ENCODE data around the gene SH3RF2.
"Not testable (repeated sequence)": the region's sequence is repeated elsewhere in the genome, so short reads cannot be mapped to it uniquely, and the experiment has no call there.

The SH3RF2 gene

DNA sequence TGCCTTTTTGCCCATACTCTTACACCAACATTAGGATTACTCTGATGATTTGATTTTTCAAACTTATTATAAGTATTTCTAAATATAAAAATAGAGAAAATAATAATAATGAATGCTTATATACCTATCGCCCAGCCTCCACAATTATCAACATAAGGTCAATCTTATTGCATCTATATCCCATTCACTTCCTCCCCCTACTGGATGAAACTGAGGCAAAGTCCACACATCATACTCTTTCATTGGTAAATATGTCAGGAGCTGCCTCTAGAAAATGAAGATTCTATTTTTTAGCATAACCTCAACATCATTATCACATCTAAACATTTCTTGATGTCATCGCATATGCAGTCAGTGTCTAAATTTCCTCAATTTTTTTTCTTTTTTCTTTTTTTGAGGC, 44.3 kb downstream of the SH3RF2 start:
- DNase-seq, result no peak

DNA sequence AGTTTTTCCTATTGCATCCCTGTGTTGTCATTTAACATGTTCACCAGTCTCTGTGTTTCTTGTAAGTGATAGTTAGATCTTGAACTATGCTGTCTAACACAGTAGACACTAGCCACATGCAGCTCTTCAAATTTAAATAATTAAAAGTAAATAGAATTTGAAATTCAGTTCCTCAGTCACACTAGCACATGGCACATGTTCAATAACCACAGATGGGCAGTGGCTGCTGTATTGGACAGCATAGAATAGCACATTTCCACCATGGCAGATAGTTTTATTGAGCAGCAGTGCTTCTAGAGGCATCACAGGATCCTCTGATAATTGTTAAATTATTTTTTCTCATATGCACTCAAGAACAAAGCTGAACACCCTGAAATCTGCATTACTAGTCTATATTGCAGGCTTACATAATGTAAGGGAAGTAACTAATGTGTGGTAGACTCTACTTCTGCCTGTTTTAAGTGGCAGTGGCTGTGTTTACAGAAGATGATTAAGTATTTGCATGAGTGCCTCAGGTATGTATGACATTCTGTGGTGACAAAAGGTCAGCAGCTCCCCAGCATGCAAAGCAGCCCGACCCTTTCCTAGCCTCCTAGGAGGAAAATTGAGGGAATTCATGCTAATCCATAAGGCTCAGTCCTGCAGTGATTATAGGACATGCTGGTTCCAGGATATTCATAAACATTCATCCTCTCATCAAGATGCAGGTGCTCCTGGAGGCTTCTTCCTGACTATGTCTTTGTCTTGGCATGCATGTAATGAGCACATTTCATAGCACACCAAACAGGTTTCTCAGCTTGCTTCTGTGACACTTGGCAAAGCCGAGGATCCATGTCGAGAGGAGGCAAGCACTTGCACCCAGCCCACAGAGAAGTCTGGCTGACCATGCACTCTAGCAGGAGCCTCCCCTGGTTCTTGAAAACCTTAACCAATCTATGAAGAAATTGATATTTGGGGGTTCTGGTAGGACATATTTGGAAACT, 45.5 kb downstream of the SH3RF2 start:
- DNase-seq, result no peak

DNA sequence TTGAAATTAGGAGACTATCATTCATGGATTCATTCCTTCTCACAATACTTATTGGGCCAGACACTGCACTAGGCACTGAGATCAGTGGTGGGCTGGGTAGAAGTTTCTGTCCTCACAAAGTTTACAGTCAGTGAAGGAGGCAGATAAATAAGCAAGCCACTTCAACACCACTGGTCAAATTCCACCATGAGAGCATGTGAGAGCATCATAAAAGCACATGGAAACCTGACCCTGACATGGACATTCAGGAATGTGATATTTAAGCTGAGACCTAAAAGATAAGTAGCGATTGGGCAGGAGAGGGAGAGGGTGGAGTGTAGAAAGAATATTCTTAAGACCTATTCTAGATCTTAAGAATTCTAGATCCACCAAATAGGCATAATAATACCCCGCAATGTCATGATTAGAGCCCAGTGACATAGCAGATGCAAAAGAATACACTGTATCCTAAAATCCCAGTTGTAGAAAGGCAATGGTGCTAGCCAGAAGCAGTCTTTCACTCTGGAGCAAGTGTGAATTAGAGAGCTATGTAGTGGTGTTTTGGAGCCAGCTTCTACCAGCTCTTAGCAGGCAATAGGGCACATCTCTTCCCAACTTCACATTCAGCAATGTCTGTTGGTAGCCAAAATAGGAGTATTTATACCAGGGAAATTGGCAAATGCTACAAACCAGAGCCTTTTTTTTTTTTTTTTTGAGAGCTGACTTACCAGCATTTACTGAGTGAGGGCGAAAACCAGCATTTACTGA, 46.4 kb downstream of the SH3RF2 start:
- DNase-seq, result no peak

DNA sequence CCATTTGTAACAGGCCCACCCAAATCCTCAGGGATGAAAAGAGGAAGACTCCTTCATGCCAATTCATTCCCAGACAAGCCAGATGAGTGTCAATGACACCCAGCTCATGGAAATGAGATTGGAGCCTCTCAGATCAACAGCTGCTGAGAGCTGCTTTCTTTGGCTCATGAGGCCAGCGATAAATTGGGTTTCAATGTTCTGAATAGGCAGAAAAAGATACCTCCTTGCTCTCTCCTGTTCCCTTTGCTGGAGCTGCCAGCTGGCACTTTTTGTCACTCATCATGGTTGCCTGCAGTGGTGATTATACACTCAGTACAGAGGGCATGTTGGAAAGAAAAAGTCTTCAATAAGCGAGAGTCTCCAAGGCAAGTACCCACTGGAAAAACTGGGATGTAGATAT, 47.1 kb downstream of the SH3RF2 start:
- no peak for DNase-seq

DNA sequence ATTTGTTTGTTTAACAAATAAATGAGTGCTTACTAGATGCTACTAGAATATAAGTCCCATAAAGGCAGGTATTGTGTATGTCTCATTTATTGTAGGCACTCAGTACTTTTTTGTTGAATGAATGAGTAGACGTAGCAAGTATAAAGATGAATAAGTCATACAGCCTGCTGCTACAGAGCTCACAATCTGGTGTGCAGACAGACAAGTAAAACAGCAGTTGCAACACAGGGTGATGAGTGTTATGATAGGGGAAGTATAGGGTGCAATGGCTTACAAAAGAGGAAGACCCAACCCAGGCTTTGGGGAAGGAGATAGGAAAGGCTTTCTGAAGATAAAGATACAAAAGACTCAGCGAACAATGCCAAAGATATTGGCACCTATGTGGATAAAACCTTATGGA, 47.7 kb downstream of the SH3RF2 start:
- peak; percentile 11 for DNase-seq

DNA sequence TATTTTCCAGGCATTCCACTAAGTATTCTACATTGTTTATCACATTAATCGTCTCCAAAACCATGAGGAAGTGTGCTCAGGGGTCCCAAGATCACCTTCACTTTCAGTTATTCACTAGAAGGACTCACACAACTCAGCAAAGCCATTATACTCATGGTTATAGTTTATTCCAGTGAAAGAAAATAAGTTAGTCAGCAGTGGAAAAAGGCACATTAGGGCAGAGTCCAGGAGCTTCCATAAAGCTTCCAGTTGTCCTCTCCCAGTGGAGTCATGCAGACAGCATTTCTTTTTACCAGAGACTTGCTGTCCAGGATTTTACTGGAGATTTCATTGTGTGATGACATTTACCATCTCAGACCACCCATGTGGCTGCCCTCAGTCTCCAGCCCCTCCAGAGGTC, 51.5 kb downstream of the SH3RF2 start:
- no peak for DNase-seq

DNA sequence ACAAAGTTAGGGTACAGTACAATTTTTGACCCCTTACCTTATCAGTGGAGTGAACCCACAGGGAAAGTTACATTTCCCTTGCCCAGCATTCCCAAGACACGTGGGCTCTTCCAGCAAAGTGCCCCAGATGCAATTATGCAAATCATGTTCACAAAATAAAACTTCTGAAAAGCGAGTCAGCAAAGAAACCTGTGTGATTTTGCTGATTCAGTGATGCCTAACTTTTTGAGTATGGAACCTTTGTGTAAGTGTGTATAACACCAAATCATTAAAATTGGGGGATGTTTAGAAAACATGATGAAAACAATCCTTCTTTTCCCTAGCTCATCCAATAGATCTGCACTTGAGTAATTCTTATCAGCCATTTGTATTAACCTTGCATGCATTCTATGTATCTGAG, 52.6 kb downstream of the SH3RF2 start:
- no peak for DNase-seq

DNA sequence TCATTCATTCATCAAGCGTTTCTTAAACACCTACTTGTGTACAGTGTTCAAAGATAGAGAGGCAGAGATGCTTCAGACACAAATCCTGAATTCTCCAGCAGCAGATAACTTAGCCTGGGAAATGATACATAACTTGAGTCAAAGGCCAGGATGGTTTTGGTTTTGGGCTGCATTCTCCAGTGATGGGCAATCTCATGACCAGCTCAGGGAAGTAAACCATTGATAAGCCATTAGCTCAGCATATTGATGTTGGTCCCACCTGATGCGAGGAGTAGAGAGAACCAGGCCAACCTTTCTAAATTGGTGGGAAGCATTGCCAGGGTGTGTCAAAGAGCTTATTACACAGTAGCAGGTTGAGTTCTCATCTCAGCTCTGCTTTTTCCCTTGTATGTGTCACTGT, 53.0 kb downstream of the SH3RF2 start:
- no peak for DNase-seq

DNA sequence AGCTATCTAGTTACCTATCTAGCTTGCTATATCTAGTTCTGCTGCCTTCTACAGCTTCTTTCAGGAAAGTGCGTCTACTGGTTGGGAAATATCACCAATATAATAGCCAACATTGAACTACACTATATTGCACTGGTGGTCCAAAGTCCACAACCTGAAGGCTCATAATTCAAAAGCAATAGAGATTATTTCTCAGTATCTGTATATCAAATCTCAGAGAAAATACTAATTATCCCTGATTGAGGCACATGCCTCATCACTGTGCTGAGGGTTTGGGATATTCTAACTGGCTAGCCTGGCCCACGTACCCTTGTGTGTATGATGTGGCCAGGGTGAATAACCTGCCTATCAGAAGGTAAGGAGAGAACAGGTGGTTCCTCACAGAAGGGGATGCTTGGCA, 53.8 kb downstream of the SH3RF2 start:
- no peak for DNase-seq

DNA sequence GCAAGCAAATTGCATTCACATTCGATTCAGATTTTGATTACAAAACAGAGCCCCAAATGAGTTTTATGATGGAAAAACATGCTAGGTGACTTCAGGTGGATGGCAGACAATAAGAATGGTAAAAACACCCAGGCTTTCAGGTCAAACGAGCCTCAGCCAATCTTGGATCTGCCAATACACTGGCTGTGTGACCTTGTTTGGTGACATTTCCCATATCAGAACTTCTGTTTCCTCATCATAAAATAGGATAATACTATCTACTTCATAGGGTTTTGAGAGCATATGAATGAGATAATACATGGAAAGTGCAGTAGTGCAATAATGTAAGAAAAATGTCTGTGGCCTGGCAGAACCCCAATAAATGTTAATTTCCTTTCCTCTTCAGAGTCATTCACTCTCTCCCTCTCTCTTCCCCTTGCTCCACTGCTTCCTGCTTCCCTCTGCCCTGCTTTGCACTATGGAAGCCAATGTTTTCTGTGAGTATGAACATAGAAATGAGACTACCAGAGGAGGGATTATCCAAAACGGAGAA, 54.7 kb downstream of the SH3RF2 start:
- DNase-seq, result no peak

DNA sequence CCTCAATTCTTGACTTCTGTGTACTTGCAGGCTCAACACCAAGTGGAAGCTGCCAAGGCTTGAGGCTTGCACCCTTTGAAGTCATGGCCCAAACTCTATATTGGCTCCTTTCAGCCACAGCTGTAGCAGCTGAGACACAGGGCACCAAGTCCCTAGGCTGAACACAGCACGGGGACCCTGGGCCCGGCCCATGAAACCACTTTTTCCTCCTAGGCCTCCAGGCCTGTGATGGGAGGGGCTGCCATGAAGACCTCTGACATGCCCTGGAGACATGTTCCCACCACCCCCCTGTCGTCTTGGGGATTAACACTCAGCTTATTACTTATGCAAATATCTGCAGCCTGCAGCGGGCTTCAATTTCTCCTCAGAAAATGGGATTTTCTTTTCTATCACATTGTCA, 57.2 kb downstream of the SH3RF2 start:
- DNase-seq, result not testable (repeated sequence)

DNA sequence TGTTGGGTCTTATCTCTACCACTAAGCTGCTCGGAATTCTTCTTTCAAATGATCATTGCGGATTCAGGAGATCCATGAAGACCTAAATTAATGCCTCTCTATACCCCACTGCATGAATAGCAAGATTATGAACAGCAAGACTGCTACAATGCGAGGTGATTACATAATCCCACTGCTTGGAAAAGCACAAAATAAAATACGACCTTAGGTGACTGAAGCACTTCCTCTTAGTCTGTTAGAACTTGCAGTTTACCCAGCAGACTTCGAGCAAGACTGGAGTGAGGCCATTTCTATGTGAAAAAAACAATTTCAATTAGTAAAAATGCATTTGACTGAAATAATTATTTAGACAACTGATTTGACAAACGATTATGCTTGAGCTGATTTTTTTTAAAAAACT, 59.8 kb downstream of the SH3RF2 start:
- no peak for DNase-seq

DNA sequence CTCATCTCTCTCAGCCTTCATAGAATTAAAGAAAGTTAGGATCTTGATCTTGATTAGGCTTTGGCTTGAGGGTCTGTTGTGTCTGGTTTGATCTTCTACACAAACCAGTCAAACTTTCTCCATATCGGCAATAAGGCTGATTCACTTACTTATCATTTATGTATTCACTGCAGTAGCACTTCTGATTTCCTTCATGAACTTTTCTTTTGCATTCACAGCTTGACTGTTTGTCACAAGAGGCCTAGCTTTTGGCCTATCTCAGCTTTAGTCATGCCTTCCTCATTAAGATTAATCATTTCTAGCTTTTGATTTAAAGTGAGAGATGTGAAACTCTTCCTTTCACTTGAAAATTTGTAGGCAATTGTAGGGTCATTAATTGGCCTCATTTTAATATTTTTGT, 62.8 kb downstream of the SH3RF2 start:
- DNase-seq, result no peak

DNA sequence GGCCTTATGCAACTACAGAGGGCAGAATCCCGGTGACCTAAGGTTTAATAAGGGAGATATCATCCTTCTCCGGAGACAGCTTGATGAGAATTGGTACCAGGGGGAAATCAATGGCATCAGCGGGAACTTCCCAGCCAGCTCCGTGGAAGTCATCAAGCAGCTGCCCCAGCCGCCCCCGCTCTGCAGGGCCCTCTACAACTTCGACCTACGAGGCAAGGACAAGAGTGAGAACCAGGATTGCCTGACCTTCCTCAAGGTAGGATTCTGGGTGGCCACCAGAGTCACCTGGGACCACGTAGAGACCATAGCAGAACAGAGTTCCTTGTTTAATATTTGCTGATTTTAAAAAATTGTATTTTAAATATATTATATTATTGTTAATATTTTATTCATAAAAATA, 63.7 kb downstream of the SH3RF2 start:
- DNase-seq, result no peak

DNA sequence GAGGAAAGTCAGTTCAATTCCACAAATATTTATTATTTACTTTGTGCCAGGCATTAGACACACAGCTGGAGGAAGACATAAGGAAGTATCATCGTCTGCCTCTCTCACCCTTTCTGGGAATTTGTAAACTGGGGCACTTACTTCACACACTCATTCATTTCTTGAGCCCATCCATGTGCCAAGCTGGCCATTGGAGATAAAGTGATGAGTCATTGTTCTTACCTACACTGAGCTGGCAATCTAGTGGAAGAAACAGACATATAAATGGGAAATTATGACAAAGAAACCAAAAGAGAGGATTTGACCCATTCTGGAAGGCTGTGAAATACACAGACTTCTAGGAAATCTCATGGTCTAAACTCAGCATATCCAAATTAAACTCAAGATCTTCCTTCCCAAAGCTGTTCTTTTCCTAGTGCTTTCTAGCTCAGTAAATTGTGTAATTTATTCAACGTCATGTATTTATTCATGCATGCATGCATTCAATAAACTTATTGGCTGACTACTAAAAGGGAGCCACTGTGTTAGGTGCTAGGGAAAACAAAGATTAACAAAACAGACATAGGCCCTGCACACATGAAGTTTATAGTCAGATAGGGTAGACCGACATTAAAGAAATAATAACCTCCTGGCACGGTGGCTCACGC, 65.3 kb downstream of the SH3RF2 start:
- DNase-seq, result no peak

DNA sequence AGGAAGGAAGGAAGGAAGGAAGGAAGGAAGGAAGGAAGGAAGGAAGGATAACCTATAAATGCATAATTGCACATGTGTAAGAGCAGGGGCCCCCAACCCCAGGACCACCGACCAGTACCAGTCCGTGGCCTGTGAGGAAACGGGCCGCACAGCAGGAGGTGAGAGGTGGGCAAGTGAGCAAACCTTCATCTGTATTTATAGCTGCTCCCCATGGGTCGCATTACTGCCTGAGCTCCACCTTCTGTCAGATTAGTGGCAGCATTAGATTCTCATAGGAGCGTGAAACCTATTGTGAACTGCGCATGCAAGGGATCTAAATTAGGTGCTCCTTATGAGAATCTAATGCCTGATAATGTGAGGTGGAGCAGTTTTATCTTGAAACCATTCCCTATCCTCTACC, 66.1 kb downstream of the SH3RF2 start:
- DNase-seq, result no peak

DNA sequence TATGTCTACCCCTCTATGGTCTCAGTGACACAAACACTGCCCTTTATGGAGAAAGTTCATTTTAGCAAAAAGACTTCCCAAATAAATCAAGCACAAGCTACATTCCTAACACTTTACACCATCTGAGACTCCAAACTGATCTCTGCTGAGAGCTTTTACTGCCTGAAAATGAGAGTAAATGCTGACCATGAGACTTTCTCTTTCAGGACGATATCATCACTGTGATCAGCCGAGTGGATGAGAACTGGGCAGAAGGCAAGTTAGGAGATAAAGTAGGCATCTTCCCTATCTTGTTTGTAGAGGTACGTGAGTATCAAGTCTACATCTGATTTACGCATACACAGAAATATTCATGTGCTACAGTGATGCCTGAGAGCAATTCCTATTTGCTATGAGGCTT, 67.5 kb downstream of the SH3RF2 start:
- no peak for DNase-seq

DNA sequence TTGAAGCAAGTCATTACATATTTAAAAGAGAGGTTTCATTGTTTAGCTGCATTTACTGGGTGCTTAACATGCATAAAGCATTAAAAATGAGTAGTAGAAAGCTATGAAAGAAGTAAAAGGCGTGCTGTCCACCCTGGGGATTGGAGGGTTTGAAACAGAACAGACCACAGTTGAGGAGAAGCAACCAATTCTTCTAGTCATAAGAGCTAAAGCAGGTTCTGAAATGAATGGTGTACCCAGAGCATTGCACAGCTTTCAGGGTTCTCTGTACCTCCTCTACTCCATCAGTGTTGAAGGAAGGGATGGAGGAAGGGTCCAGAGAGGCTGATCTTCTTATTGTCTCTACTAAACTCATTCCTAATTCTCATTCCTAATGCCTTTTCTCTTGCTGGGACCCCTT, 68.9 kb downstream of the SH3RF2 start:
- DNase-seq, result no peak

DNA sequence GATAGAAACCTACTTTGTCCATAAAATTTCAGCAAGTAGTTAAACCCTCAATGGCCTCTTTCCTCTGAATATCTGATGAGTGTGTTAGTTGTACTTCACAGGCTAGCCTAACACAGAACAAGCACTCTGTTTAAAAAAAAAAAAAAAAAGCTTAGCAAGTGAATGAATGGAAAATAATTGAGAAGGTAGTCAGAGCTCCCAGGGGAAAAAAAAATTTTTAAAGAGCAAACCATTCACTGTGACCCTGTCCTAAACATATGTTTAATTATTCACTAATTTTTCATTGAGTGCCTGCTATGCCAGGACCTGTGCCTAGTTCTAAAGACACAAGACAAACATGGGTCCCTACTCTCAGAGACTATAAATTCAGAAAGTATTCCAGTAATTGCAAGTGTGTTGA, 69.3 kb downstream of the SH3RF2 start:
- no peak for DNase-seq

DNA sequence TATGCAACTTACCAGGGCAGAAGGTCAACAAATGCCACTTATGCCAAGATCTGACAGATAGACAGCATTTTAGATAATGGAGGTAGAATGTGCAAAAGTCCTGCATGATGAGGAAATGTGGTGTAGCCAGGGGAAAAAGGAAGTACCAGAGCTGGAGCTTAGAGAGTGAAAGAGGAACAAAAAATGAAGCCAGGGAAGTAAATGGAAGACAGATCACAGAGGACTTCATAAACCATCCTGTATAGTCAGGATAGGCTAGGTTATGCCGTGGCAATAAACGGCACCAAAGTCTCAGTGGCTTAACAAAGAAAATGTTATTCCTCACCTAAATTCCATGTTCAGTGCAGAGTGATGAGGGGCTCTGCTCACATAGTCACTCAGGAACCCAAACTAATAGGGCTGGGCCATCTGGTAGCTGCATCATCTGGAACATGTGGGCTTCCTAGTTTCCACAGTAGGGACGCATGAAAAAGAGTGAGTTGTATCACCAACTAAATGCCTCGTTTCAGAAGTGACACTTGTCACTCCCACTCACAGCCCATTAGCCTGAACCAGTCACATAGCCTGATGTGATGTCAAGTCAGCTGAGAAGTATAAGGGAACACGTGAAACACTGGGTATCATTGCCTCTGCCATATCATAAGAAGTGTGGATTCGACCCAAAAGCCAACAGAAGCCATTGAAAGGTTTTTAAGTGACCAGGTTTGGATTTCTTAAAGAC, 70.3 kb downstream of the SH3RF2 start:
- peak; percentile 8 for DNase-seq

DNA sequence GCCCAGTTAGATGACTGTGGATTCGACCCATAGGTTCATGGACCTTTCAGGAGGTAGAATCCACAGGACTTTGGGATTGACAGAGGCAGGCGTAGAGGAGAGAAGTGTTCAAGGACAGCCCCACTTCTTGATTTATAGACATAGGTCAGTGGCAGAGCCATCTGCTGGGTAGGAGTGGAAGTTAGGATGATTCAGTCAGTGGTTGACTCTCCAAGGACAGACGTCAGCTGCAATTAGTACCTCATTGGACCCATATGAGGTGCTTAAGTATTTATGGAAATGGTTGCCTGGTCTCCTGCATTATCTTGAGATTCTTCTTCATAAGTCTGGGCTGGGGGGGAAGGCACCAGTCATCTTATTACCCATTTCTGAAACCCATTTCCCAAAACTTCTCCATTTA, 70.9 kb downstream of the SH3RF2 start:
- DNase-seq, result no peak

DNA sequence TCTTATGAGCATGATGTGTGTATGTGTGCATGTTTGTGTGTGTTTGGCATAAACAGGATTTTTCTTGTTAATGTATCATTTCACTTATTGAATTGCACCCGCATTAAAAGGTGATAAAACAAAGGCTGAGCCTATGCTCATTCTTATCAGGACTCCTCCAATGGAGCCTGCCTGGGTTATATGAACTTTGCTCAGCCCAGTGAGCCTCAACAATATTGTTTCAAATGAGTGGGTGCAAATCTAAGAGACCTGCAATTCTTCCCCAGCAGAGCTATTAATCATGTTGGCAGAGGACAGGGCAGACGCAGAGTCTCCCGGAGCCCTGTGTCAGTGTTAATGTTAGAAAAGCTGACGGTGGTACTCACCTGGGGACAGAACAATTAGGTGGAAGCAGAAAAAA, 71.6 kb downstream of the SH3RF2 start:
- DNase-seq, result no peak

DNA sequence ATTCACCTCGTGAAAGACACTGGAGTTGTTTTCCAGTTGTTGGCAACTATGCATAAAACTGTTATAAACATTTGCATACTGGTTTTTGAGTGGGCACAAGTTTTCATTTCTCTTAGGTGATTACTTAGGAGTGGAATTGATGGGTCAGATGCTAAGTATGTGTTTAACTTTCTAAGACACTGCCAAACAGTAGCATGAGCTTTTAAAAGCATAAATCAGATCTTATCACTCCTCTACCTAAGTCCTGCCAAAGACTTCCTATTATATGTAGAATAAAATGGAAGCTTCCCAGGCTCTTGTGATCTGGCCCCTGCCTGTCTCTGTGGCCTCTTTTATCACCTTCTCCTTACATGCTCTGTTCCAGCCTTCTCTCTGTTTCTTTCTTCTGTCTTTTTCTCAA, 72.6 kb downstream of the SH3RF2 start:
- DNase-seq, result no peak
